NCI-H2196 (cell line): ENCODE results near the gene KLK8.

Source experiments
- DNase-seq: peaks from one replicate; lab custom pipeline; 2025; ENCODE audit not compliant: unreplicated experiment; lab: John Stamatoyannopoulos, UW

The KLK8 gene

DNA sequence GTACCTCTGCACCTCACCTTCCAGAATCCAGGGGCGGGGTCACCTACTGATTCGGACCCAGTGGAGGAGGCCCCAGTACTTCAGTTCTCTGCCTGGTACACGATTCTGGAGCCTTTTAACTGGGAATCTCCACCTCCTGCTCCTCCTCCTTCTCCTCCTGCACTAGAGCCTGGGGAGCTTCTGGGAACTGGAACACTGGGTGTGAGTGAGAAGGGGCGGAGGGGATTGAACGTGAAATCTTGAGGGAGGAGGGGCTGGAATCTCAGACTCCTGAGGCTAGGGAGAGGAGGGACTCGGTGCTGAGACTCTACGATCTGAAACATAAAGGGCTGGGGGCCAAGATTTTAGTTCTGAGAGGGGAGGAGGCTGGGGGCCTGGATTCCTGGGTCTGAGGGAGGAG lies at the start of gene KLK8:
Gene KLK8 (minus strand): TSS at position 90 of the 400 bp plus-strand sequence. CDS start 437 bp downstream, outside the sequence.
- no peak for DNase-seq

DNA sequence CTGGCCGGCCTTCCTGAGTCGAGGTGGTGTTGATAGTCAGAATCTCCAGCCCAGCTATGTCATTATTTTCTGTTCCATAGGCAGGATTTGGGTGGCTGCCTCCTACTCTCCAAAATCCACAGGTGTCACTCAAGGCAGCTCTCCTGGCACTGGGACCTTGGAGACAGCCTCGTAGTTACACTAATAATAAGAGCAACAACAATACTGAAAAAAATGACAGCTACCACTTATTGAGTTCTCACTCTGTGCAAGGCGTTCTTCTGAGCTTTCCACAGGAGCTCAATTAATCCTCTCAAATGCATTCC lies 45.6 kb upstream of the KLK8 start:
- DNase-seq = peak; percentile 61

DNA sequence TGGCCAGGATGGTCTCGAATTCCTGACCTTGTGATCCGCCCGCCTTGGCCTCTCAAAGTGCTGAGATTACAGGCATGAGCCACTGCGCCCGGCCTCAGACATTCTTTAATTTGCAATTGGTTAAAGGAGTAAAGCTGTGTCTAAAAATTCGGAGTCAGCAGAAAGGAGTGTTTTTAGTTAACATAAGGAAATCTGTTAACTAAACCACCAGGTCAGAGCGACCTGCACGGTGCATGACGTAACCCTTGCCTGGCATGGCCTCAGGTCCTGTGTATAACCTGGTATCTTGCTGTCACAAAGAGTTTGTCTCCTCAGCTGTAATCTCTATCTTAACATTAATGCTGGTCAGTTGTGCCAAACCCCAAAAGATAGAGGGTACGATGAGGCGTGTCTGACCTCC lies 42.9 kb upstream of the KLK8 start:
- no peak for DNase-seq

GRCh38 chr19:51043497-51043896 lies 42.1 kb upstream of the KLK8 start:
- no peak for DNase-seq

GRCh38 chr19:51040151-51040550 lies 38.7 kb upstream of the KLK8 start:
- no peak for DNase-seq

GRCh38 chr19:51036519-51036918 lies 35.1 kb upstream of the KLK8 start:
- DNase-seq = no peak

DNA sequence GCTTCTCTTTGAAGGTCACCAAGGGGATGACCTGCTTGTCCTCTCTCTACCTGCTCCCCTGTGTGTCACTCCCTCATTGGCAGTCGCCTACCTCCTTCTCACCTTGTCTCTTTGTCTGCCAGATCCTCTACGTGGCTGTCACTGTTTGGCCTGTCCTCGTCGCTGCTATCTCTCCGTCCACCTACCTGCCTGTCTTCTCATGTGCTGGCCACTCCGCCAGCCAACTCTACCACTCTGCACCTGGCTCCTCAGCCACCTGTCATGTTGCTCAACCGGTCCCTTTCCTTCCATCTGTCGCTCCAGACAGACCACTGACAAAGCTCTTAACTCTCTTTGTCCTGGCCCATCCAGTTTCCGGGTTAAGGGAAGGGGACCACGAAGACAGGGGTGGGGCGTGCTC lies 33.3 kb upstream of the KLK8 start, which contains the start of gene KLK12:
Gene KLK12 (minus strand): TSS at position 299 of the 400 bp plus-strand sequence. CDS start 381 bp downstream, outside the sequence.
- peak; percentile 53 for DNase-seq

GRCh38 chr19:51031880-51032225 lies 30.4 kb upstream of the KLK8 start:
- DNase-seq = no peak

GRCh38 chr19:51031220-51031879 lies 29.9 kb upstream of the KLK8 start:
- DNase-seq = no peak

DNA sequence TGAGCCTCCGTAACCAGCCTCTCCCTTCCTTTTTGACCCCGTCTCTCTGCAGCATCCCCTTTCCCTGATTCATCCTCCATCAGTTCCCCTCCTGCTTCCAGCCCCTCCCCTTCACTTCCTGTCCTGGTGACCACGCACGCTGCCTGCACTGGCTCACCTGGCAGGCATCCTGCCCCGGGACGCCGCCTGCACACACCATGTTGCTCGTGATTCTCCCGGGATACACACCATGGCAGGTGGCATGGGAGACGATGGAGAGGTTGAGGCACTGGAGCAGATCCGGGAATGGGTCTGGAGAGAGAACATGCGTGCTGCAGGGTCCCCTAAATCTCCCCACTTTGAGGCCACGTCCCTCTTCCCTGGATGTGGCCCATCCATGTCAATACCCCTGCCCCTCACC lies 29.2 kb upstream of the KLK8 start:
- no peak for DNase-seq

DNA sequence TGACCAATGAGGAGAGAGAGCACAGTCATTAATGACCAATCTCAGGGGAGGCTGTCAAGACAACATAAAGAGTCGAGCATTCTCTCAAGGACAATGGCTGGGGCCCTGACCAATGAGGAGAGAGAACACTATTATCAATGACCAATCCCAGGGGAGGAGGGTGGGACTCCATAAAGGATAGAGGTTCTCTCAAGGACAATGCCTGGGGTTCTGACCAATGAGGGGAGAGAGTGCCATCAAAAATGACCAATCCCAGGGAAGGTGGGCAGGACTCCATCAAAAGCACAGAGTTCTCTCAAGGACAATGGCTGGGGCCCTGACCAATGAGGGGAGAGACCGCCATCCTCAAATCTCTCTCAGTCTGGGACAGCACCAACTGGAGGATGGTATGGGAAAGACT lies 28.3 kb upstream of the KLK8 start:
- no peak for DNase-seq

DNA sequence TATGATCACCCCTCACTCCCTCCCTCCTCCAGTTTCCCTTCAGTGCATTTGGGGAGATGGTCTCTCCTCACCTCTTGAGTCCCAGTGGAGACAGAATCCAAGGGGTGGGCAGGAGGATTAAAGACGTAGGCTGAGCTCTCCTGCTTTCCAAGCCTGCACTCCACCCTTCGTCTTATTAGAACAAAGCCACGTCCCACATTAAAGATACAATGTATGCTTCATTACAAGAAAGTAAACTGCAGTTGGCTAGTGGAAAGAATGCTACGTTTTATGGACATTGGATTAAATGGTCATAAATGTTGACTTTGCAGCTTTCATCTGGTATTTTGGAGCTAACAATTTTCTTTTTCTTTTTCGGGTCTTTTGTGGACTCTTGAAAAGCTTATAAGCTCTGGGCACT lies 26.5 kb upstream of the KLK8 start:
- no peak for DNase-seq

GRCh38 chr19:51027126-51027806 lies 25.9 kb upstream of the KLK8 start:
- no peak for DNase-seq

- peak; percentile 79 for DNase-seq
Observed at GRCh38 chr19:51026554-51026831, 25.1 kb upstream of the KLK8 start, which contains the start of gene KLK11. Gene KLK11, minus strand, starts transcription at chr19:51026616. Its CDS starts 985 bp downstream, at chr19:51025631.

- peak; percentile 48 for DNase-seq
Observed at GRCh38 chr19:51025809-51026553, 24.6 kb upstream of the KLK8 start.

DNA sequence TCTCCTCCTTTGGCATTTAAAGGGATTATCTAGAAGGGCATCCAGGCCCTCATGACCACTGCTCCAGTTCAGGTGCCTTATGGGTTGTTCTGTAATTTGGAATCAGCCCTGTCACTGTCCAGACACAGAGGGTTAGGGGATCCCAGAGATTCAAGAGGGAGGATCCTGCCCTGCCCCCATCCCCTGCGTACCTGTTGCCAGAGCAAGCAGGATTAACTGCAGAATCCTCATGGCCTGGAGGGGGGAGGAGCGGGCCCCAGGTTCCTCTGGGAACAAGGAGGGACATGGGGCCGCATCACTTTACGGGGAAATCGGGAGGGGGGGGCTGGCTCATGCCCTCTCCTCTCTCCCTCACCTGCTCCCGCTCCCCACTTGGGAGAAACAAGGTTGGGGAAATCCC lies 24.0 kb upstream of the KLK8 start:
- peak; percentile 47 for DNase-seq

DNA sequence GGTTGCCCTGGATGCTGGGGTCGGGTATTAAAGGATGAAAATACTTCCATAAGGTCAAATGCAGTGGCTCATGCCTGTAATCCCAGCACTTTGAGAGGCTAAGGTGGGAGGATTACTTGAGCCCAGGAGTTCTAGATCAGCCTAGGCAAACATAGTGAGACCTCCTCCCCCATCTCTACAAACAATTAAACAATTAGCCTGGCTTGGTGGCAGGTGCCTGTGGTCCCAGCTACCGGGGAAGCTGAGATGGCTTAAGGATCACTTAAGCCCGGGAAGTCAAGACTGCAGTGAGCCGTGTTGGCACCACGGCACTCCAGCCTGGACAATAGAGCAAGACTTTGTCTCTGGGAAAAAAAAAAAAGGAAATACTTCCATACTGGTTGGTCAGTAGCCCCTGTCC lies 23.5 kb upstream of the KLK8 start:
- peak; percentile 74 for DNase-seq

DNA sequence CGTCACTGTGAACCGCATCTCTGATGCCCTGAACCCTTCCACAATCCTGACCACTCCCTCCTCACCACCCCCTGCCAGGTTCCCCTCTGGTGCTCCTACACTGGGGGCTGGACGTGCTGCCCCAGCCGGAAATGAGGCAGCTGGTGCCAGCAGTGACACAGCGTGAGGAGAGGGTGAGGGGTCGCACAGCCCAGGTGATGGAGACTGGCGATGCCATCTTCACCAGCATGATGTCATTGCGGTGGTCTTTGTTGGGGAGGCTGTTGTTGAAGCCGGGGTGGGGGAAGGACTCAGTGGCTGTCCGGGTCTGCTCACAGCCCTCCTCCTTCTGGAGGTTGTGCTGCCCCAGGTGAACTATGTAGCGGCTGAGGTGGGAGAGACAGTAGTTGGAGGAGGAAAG lies 22.5 kb upstream of the KLK8 start:
- DNase-seq = no peak

DNA sequence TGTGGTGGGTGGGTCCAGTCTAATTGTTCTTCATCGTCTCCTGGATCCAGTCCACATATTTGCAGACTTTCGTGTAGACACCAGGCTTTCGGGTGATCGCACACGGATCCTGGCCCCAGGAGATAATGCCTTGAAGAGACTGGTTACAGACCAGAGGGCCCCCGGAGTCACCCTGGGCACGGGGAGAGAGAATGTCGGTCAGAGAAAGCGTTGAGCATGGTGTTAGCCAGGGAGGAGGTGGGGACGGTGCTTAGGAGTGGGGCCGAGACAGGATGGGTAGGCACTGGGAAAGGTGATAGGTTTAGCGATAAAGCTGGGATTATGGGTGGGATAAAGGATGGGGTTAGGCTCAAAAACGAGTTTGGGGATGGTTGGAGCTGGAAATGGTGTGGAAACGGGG lies 21.1 kb upstream of the KLK8 start:
- DNase-seq = no peak

DNA sequence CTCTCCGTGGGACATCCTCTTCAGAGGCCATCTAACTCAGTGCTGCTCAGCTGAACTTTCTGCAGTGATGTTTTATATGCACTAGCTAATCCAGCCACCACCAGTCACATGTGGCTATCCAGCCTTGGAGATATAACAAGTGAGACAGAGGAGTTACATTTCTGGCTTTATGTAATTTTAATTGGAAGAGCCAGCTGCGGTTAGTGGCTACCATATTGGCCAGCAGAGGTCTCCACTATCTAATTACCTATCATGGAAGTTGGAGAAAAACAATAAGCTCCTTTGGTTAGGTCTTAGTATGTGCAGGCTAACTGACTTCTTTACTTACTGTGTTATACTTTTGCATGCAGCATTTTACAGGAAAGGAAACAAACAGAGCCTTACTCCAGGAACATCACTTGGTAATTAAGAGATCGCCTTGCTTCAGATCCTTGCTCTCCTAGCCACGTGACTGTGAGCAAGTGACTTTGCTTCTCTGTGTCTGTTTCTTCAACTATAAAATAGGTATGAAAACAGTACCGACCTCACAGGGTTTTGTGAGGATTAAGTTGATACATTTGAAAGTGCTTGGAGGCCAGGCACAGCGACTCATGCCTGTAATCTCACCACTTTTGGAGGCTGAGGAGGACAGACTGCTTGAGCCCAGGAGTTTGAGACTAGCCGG lies 19.7 kb upstream of the KLK8 start:
- DNase-seq = peak; percentile 62

DNA sequence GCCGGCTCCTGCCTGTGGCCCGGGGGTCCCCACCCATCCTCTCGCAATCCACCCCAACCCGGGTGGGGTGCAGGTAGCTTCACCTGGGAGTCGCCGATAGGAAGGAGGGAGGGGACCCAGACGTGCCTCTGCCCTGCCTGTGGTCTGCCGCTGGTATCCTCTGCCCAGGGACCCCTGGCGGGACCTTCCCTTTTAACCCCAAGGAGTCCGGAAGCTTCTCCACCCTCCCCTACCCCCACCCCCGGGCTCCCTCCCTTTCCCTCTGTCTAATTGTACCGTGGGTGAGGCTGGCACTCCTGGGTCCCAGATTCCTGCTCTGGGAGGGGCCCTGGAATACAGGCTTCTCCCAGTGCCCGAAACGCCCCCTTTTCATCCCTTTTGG lies 18.1 kb upstream of the KLK8 start, which contains the start of gene KLK10:
Gene KLK10 (minus strand): TSS at position 166 of the 382 bp plus-strand sequence. CDS start 579 bp downstream, outside the sequence.
- DNase-seq = no peak
